Neural progenitor cell (in vitro differentiated cells): Measurements from ENCODE around the gene MYPN. TPM values are rescaled to one million over a fixed set of nuclear protein-coding genes. Genes with fewer than 3 reads are reported as not detected.

Experiments used
- DNase-seq: peaks from one replicate; pipeline ENCODE4 v3.0.0-alpha.2; 2016; ENCODE audit warnings: low spot score
- H2AFZ ChIP-seq: fragments of 200-600 bp; sonication (generic); replicated peaks from 2 replicates; pipeline ENCODE4 v1.6.1; 2016; ENCODE audit warnings: antibody characterized with exemption
- H3F3A ChIP-seq: fragments of 200-600 bp; sonication (generic); 2 replicates; pipeline ENCODE4 v1.6.1; 2016; ENCODE audit warnings: antibody characterized with exemption, low read depth
- H3K27ac ChIP-seq: fragments of 200-600 bp; sonication (generic); 2 replicates; pipeline ENCODE4 v1.5.1; 2016; ENCODE audit warnings: mild to moderate bottlenecking
- H3K27me3 ChIP-seq: fragments of 200-600 bp; sonication (generic); 2 replicates; pipeline ENCODE4 v1.6.1; 2016; ENCODE audit warnings: mild to moderate bottlenecking, moderate library complexity
- H3K36me3 ChIP-seq: fragments of 200-600 bp; sonication (generic); 2 replicates; pipeline ENCODE4 v1.5.1; 2016
- H3K4me1 ChIP-seq: fragments of 200-600 bp; sonication (generic); 2 replicates; pipeline ENCODE4 v1.6.1; 2016; ENCODE audit warnings: mixed run types
- H3K4me2 ChIP-seq: fragments of 200-600 bp; sonication (generic); 2 replicates; pipeline ENCODE4 v1.6.1; 2016
- H3K4me3 ChIP-seq: fragments of 200-600 bp; sonication (generic); 2 replicates; pipeline ENCODE4 v1.5.1; 2016
- H3K79me2 ChIP-seq: fragments of 200-600 bp; sonication (generic); 2 replicates; pipeline ENCODE4 v1.6.1; 2016; ENCODE audit warnings: low read depth
- H3K9ac ChIP-seq: fragments of 200-600 bp; sonication (generic); 2 replicates; pipeline ENCODE4 v1.6.1; 2016
- H3K9me3 ChIP-seq: fragments of 200-600 bp; sonication (generic); 2 replicates; pipeline ENCODE4 v1.5.1; 2016; ENCODE audit warnings: low read depth
- H4K20me1 ChIP-seq: fragments of 200-600 bp; sonication (generic); 2 replicates; pipeline ENCODE4 v1.6.1; 2016; ENCODE audit warnings: low read depth
- H3K27ac Mint-ChIP-seq: 3 replicates; pipeline ENCODE4 v1.8.0; 2021; ENCODE audit warnings: mixed read lengths
- H3K27me3 Mint-ChIP-seq: 2 replicates; pipeline ENCODE4 v1.8.0; 2022; ENCODE audit warnings: low read depth, mild to moderate bottlenecking, inconsistent platforms, moderate library complexity, mixed read lengths; ENCODE audit not compliant: insufficient read depth
- H3K36me3 Mint-ChIP-seq: 3 replicates; pipeline ENCODE4 v1.8.0; 2021; ENCODE audit warnings: mixed read lengths
- H3K4me1 Mint-ChIP-seq: 3 replicates; pipeline ENCODE4 v1.8.0; 2021; ENCODE audit warnings: mixed read lengths
- H3K4me3 Mint-ChIP-seq: 3 replicates; pipeline ENCODE4 v1.8.0; 2021; ENCODE audit warnings: mild to moderate bottlenecking, moderate library complexity, mixed read lengths
- H3K9me3 Mint-ChIP-seq: 3 replicates; pipeline ENCODE4 v1.8.0; 2020; ENCODE audit warnings: mixed read lengths
- EZH2 ChIP-seq: fragments of 200-600 bp; sonication (generic); IDR thresholded peaks from 2 replicates; pipeline ENCODE4 v1.6.1; 2017; ENCODE audit warnings: antibody characterized with exemption, mild to moderate bottlenecking, moderate library complexity
- EZH2phosphoT487 ChIP-seq: fragments of 200-600 bp; sonication (generic); IDR thresholded peaks from 2 replicates; pipeline ENCODE4 v1.6.1; 2017; ENCODE audit warnings: antibody characterized with exemption
- total RNA-seq: library from RNA; depleted of rRNA; stranded (reverse); fragments of >200 nt; gene quantifications from 2 replicates; pipeline ENCODE4 v1.2.3, GENCODE V29; 2015; ENCODE audit warnings: low replicate concordance
- TF ChIP-seq, protein P1 (sequence below): fragments of 200-600 bp; sonication (generic); IDR thresholded peaks from 2 replicates; pipeline ENCODE4 v1.5.1; 2017; ENCODE audit warnings: antibody characterized with exemption, mild to moderate bottlenecking

MYPN gene
- total RNA-seq, 1 donor from 2014 or later = not detected

- Histone ChIP-seq H3K9me3 (no peaks in the 10 kb centered on the region), H2AFZ (no peak overlapping the region), H3K4me2 (no peak overlapping the region), H3F3A (no peaks in the 10 kb centered on the region), H3K9ac (no peak overlapping the region), H3K27me3 (no peaks in the 10 kb centered on the region), H3K27ac (no peak overlapping the region), H3K4me3 (no peak overlapping the region), H4K20me1 (no peaks in the 10 kb centered on the region), H3K4me1 (peaks cover 14% of the 10 kb centered on the region), H3K36me3 (no peaks in the 10 kb centered on the region), H3K79me2 (no peaks in the 10 kb centered on the region)
- TF ChIP-seq, protein P1, sequence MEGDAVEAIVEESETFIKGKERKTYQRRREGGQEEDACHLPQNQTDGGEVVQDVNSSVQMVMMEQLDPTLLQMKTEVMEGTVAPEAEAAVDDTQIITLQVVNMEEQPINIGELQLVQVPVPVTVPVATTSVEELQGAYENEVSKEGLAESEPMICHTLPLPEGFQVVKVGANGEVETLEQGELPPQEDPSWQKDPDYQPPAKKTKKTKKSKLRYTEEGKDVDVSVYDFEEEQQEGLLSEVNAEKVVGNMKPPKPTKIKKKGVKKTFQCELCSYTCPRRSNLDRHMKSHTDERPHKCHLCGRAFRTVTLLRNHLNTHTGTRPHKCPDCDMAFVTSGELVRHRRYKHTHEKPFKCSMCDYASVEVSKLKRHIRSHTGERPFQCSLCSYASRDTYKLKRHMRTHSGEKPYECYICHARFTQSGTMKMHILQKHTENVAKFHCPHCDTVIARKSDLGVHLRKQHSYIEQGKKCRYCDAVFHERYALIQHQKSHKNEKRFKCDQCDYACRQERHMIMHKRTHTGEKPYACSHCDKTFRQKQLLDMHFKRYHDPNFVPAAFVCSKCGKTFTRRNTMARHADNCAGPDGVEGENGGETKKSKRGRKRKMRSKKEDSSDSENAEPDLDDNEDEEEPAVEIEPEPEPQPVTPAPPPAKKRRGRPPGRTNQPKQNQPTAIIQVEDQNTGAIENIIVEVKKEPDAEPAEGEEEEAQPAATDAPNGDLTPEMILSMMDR = no peak
- no peak for TF ChIP-seq EZH2phosphoT487
- no peak for DNase-seq
- no peaks in the 10 kb centered on the region for H3K9me3 Mint-ChIP-seq
- H3K36me3 Mint-ChIP-seq = no peaks in the 10 kb centered on the region
- H3K27ac Mint-ChIP-seq = no peak overlapping the region
- peaks cover 7% of the 10 kb centered on the region for H3K4me1 Mint-ChIP-seq
- peaks cover 3% of the 10 kb centered on the region for H3K27me3 Mint-ChIP-seq
- H3K4me3 Mint-ChIP-seq = no peak overlapping the region
Observed at GRCh38 chr10:68090586-68090985, 18.7 kb upstream of the MYPN start.

DNA sequence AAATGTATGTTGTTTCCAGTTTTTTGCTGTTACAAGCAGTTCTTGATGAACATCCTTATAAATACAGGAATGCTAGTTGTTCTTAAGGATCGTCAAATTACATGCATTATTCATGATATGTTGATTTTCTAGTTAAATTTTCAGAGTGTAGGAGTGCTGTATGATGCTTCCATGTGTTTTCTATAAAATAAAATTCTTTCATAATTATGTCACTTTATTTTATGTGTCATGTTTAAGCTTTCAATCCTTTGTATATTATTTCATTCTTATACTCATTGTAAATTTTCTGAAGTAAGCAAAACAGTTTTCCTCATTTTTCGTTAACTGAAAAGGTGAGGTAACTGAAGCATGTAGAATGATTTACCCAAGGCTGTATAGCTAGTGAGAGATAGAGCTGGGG is 16.8 kb upstream of the MYPN start:
- Histone ChIP-seq H4K20me1 (no peaks in the 10 kb centered on the region), H3K36me3 (no peaks in the 10 kb centered on the region), H3F3A (no peaks in the 10 kb centered on the region), H3K4me2 (no peak overlapping the region), H2AFZ (no peak overlapping the region), H3K9me3 (no peaks in the 10 kb centered on the region), H3K9ac (no peak overlapping the region), H3K79me2 (no peaks in the 10 kb centered on the region), H3K27me3 (no peaks in the 10 kb centered on the region), H3K4me1 (peaks cover 11% of the 10 kb centered on the region), H3K27ac (no peak overlapping the region), H3K4me3 (no peak overlapping the region)
- TF ChIP-seq, protein P1 = no peak
- TF ChIP-seq EZH2phosphoT487 (no peak), EZH2 (no peak)
- DNase-seq = no peak
- Mint-ChIP-seq H3K36me3 (no peaks in the 10 kb centered on the region), H3K4me3 (no peak overlapping the region), H3K4me1 (peaks cover 7% of the 10 kb centered on the region), H3K27me3 (peaks cover 3% of the 10 kb centered on the region), H3K9me3 (no peaks in the 10 kb centered on the region), H3K27ac (no peak overlapping the region)

DNA sequence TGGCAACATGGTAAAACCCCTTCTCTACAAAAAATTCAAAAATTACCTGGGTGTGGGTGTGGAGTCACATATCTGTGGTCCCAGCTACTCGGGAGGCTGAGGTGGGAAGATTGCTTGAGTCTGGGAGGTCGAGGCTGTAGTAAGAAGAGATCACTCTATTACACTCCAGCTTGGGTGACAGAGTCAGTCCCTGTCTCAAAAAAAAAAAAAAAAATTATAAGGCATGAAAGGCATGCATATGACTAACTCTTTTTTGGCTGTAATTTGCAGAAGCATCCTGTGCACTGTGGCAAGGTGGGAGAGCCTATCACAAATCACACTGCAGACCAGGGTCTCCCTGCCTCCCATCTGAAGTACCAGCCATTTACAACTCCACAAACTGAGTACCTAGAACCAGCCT is 14.1 kb upstream of the MYPN start:
- no peak overlapping the region for H3K27ac Mint-ChIP-seq
- DNase-seq = no peak
- Histone ChIP-seq H3K9ac (no peak overlapping the region), H3K79me2 (no peaks in the 10 kb centered on the region), H3K4me3 (no peak overlapping the region), H3K27ac (no peak overlapping the region), H2AFZ (no peak overlapping the region), H3K27me3 (no peaks in the 10 kb centered on the region), H3F3A (no peaks in the 10 kb centered on the region), H3K4me1 (no peaks in the 10 kb centered on the region), H4K20me1 (no peaks in the 10 kb centered on the region), H3K36me3 (no peaks in the 10 kb centered on the region), H3K9me3 (no peaks in the 10 kb centered on the region), H3K4me2 (no peak overlapping the region)
- H3K4me3 Mint-ChIP-seq = no peak overlapping the region
- TF ChIP-seq EZH2phosphoT487 = no peak
- TF ChIP-seq EZH2 = no peak
- TF ChIP-seq, protein P1 = no peak
- no peaks in the 10 kb centered on the region for H3K4me1 Mint-ChIP-seq
- H3K36me3 Mint-ChIP-seq = no peaks in the 10 kb centered on the region
- no peaks in the 10 kb centered on the region for H3K9me3 Mint-ChIP-seq
- H3K27me3 Mint-ChIP-seq = peaks cover 3% of the 10 kb centered on the region
